Fibroblast of skin of scalp (primary cell): Measurements from ENCODE around the gene CST3.
"Not testable (repeated sequence)": the region's sequence is repeated elsewhere in the genome, so short reads cannot be mapped to it uniquely, and the experiment has no call there.

ENCODE experiments used
- DNase-seq: peaks from one replicate; pipeline ENCODE4 v3.0.0-alpha.2; 2013

CST3 gene

GRCh38 chr20:23627501-23627900 lies 10.3 kb downstream of the CST3 start:
- DNase-seq, result peak; percentile 25

DNA sequence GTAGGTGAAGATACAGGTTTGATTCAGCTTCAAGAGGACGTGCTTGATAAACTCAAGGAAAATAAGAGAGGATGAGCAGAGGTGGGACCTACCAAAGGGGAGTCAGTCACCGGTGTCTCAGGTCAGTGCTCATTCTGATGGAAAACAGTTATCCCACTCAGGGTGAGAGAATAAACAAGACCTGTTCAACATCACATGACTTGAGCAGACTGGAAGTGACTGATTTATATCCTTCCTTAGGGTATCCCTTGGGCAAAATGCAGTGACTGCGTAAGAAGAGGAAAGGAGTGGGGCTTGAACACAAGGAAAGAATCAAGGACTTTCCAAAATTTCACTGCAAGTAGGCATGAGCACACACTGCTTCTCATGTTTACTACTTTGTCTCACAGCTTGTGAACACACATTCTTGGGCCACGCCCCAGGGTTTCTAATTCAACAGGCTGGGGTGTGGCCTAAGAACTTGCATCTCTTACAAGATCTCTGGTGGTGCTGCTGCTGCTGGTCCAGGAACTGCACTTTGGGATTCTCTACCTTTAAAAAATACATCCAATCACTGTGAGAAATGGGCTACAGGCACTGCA lies 11.6 kb downstream of the CST3 start:
- DNase-seq, result no peak

DNA sequence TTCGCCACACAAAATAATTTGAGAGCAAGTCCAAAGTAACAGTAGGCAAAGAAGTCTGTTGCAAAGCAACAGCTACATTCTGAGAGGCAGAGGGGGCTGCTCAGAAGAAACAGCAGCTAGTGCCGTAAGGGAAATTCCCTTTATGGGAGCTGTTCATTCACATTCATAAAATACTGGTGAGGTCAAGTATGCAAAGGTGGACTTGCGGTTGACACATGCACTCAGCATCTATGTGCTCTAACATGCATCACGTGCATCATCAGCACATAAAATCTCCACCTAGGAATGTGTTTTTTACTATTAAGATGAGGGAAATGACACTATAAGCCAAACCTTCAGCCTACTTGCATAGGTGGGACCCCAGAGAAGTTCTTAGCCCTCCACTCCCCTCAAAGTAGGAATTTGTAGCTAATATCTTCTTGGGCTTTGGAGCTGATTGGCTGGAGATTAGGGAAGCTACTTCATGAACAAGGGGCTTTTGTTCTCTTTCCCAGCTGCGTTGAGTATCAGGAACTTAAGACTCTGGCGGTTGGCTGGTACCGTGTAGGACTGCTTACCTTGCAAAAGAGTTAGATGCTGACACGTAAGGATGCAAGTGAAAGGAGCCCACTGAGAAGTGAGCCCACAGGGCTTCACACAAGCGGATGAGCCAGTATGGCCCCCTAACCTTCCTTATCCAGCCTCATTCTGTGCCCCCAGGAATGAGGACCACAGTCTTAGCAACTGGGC lies 12.4 kb downstream of the CST3 start:
- no peak for DNase-seq

GRCh38 chr20:23624324-23624691 lies 13.4 kb downstream of the CST3 start:
- DNase-seq, result no peak

DNA sequence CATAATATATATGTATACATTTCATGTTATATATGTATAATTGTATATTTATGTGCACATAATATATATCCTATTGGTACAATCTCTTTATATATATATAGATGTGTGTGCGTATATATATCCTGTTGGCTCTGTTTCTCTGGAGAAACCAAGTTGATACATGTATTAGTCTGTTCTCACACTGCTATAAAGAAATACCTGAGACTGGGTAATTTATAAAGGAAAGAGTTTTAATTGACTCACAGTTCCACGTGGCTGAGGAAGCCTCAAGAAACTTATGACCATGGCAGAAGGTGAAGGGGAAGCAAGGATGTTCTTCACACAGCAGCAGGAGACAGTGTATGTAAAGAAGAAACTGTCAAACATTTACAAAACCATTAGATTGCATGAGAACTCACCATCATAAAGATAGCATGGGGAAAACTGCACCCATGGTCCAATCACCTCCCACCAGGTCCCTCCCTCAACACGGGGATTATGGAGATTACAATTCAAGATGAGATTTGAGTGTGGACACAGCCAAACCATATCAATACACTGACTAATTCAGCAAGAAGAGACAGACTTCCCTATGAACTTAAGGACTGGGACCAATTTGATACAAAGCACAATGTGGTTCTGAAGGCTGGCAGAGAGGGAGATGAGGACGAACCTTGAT lies 14.0 kb downstream of the CST3 start:
- no peak for DNase-seq

DNA sequence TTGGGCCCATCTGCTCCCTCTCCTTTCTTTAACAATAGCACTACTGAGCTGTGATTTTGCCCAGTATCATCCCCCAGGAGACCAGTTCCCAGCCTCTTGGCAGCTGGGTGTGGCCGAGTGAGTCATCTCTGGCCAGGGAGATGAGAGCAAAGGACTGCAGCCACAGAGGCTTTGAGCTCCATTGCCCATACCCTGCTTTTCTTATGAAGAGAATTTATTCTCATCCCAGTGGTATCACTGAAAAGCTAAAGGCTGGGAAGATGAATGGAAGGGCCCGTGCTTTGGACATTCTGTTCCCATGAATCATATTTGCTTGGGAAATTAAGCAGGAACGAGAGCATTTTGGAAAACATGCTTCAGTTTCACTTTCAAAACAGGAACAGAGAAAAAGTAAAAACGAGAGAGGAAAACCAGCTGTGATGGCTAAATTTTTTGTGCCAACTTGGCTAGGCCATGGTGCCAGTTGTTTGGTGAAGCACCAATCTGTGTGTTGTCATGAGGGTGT lies 14.9 kb downstream of the CST3 start:
- DNase-seq, result peak; percentile 92

- DNase-seq, result not testable (repeated sequence)
Measured at GRCh38 chr20:23622401-23622800, 15.4 kb downstream of the CST3 start.

- DNase-seq, result not testable (repeated sequence)
Measured at GRCh38 chr20:23620670-23621386, 16.9 kb downstream of the CST3 start.

DNA sequence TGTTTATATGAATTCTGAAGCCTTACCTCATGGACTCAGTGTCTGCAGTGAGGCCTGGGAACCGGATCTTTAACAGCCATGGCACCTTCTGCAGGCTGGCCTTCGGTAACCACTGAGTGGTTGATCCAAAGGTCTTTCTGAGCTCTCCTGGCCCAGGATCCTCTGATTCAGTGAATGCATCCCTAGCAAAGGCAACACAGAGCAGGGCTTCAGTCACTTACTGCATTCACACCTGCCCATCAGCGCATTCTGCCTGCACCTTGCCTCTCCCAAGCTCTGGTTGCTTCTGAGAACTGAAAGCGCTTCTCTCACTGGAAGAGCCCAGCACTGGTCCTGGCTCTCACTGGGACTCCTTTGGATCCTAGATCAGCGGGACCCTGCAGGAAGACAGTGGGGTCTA lies 23.6 kb downstream of the CST3 start:
- no peak for DNase-seq

DNA sequence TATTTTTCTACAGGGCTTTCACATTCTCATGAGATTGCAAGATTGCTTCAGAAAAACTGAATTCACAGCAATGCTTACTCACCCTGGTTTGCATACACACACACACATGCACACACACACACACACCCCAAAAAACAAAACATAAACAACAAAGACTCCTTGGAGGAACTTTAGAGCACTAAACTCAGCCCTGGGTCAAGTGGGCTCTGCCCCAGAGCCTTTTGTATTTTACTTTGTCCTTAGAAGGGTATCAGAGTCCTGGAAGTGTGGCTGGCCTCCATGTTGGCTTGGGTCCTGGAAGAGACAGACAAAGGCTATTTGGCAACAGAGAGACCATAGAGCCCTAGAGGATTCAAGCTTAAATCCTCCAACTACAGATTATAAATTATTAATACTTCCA lies 24.1 kb downstream of the CST3 start:
- DNase-seq, result no peak

GRCh38 chr20:23612396-23612795 lies 25.4 kb downstream of the CST3 start:
- DNase-seq, result no peak

DNA sequence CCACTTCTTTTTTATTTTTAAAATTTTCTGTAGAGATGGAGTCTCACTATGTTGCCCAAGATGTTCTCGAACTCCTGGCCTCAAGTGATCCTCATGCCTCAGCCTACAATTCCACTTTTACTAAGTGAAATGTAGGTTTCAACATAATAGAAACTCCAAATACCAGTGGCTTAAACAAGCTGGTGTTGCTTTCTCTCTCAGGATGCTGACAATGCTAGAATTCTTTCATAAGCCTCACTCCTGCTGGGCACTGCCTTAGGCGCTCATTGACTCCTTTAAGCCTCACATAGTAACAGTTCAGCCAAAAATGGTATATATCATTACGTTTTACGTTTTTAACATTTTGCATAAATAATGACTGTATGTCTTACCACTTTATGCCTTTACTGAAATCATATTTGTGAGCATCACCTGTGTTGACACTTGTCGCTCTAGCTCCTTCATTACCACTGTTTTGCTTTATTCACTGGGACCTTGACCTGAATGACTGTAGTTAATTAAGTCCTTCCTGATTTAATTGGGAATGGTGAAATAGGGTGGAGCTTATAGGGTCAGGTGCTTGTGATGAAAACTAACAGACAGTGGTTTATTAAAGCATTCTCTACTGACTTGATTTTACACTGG lies 28.2 kb downstream of the CST3 start:
- no peak for DNase-seq

GRCh38 chr20:23608251-23608846 lies 29.4 kb downstream of the CST3 start:
- DNase-seq, result no peak

- DNase-seq, result no peak
Measured at GRCh38 chr20:23607497-23608245, 30.1 kb downstream of the CST3 start.

DNA sequence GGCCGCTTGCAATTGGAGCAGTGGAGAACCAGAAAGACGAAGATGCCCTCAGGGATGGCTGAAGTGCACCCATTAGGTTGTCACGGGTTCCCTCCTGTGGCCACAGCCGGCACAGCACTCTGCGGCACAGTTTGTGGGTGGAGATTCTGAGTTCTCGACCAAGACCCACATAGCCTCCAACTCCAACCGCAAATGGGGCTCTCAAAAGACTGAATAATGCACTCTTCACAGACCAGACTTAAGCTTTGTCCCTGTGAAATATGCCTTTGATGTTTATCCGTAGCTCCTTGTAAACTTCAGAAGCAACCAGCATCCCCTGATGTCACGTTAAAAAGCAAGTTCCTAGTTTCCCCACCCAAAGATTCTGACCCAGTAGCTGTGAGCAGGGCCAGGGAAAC lies 31.1 kb downstream of the CST3 start:
- peak; percentile 70 for DNase-seq

- DNase-seq, result no peak
Measured at GRCh38 chr20:23605867-23606651, 31.7 kb downstream of the CST3 start, which contains the start of gene CST9. CST9 (minus strand) TSS chr20:23605917; CDS start chr20:23605864, 53 bp downstream.

DNA sequence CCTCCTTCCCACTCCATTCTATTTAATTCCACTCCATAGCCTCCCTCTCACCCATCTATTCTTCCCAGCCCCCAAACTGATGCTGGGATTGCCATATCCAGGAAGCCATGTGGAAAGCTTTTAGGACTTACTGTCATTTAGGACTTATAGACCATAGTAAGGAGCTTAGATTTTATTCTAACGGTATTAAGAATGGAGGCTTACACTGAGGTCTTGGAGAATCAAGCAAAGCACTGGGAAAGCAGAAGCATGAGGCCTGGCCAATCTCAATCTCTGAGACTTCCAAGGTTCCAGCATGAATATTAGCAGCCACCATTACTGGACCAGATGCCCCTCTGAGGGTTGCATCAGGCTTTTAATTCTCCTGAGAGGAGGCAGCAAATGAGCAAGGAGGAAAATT lies 33.4 kb downstream of the CST3 start:
- no peak for DNase-seq

GRCh38 chr20:23603321-23603720 lies 34.4 kb downstream of the CST3 start:
- DNase-seq, result no peak

- no peak for DNase-seq
Measured at GRCh38 chr20:23602699-23603098, 35.1 kb downstream of the CST3 start.

- DNase-seq, result no peak
Measured at GRCh38 chr20:23602241-23602640, 35.5 kb downstream of the CST3 start.

DNA sequence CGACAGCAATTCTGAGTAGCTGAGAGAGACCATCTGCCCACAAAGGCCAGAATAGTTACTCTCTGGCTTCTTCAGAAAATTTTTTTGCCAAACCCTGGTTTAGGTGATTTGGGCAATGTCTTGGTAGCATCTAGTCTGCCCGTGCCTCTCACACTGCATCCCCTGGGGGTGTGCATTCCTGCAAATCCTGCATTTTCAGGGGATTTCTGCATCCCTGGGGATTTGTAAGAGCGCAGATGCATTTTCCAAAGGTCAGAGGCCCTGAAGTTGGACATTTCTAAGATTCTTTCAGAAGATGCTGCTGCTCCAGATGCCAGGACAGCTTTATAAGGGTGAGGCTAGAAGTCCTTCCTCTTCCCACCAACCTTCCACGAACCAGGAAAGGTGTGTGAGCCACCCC lies 36.0 kb downstream of the CST3 start:
- DNase-seq, result no peak
